HepG2 (cell line): ENCODE data around the gene SLC44A5. TPM values are rescaled to one million over a fixed set of nuclear protein-coding genes. Genes with fewer than 3 reads are reported as not detected.

ENCODE experiments used
- ATAC-seq: fragments of 200-7000 bp; cut with Tn5 transposase; 3 replicates; pipeline ENCODE4 v1.9.1; 2020; ENCODE audit warnings: mild to moderate bottlenecking, moderate library complexity
- BruUV-seq: library from RNA; stranded (reverse); fragments of 400-500 nt; replicated peaks from 2 replicates; lab custom pipeline; 2021; lab: Mats Ljungman, UMichigan
- CTCF ChIA-PET: fragments of 300-600 bp; formaldehyde crosslinking; extraction: SDS; loops from one replicate; lab custom pipeline; 2021; ENCODE audit warnings: low total read pairs, inconsistent platforms, low intra/inter-chr PET ratio; lab: Yijun Ruan, JAX
- POLR2A ChIA-PET: fragments of 350-600 bp; sonication (Branson Sonifier 250); formaldehyde crosslinking; loops from one replicate; lab custom pipeline; 2020; ENCODE audit warnings: antibody characterized with exemption, inconsistent platforms; lab: Yijun Ruan, JAX
- DNase-seq: peaks from one replicate; pipeline ENCODE4 v3.0.0-alpha.2; 2015; ENCODE audit warnings: low spot score
- FAIRE-seq: peaks from 3 replicates; lab custom pipeline; 2011; peaks lifted over from hg19 to GRCh38; lab: Jason Lieb, UNC
- H2AFZ ChIP-seq: one replicate; pipeline ENCODE4 v1.6.1; 2011; ENCODE audit warnings: low read length, inconsistent platforms
- H3K27ac ChIP-seq: fragments of 300-600 bp; 3 replicates; pipeline ENCODE4 v1.8.0; 2011; ENCODE audit warnings: mixed run types, mild to moderate bottlenecking, mixed read lengths, low read length, inconsistent platforms; ENCODE audit not compliant: insufficient read depth; ENCODE audit errors: extremely low read length
- H3K27me3 ChIP-seq, 2 experiments: fragments of 200-600 bp in 1 of 2; 2 replicates in 1 of 2; 3 replicates in 1 of 2; pipeline versions ENCODE4 v1.6.0 to v1.8.0; 2011; ENCODE audit warnings: low read length in 2 of 2, mild to moderate bottlenecking in 2 of 2, moderate library complexity in 2 of 2, inconsistent platforms in 1 of 2; ENCODE audit not compliant: insufficient read depth in 2 of 2, control insufficient read depth in 1 of 2
- H3K36me3 ChIP-seq, 2 experiments: fragments of 200-600 bp in 1 of 2; replicated peaks in 1 of 2; 2 replicates in 1 of 2; 3 replicates in 1 of 2; pipeline versions ENCODE4 v1.5.1 to v1.8.0; 2011; ENCODE audit warnings: low read length in 2 of 2, inconsistent platforms in 1 of 2; ENCODE audit not compliant: insufficient read depth in 2 of 2, control insufficient read depth in 1 of 2
- H3K4me1 ChIP-seq: 2 replicates; pipeline ENCODE4 v1.5.1; 2012; ENCODE audit warnings: low read length, inconsistent platforms; ENCODE audit not compliant: insufficient read depth
- H3K4me2 ChIP-seq: 2 replicates; pipeline ENCODE4 v1.6.0; 2011; ENCODE audit warnings: low read depth, low read length, inconsistent platforms
- H3K4me3 ChIP-seq, 3 experiments: fragments of 200-600 bp in 1 of 3; sonication (generic), shearing (Covaris generic) in 1 of 3; replicated peaks in 1 of 3; 2 replicates each; pipeline ENCODE4 v1.5.1; 2011 to 2016; ENCODE audit warnings: low read length in 3 of 3, inconsistent platforms in 2 of 3, low read depth in 2 of 3, mild to moderate bottlenecking in 2 of 3, control low read depth in 1 of 3, mixed read lengths in 1 of 3; ENCODE audit not compliant: insufficient read depth in 1 of 3
- H3K79me2 ChIP-seq: one replicate; pipeline ENCODE4 v1.6.1; 2011; ENCODE audit warnings: low read length, inconsistent platforms; ENCODE audit not compliant: insufficient read depth
- H3K9ac ChIP-seq: 2 replicates; pipeline ENCODE4 v1.6.0; 2011; ENCODE audit warnings: mild to moderate bottlenecking, low read depth, low read length, inconsistent platforms; ENCODE audit not compliant: insufficient read depth
- H3K9me3 ChIP-seq: 2 replicates; pipeline ENCODE4 v1.5.1; 2012; ENCODE audit warnings: mild to moderate bottlenecking, low read length
- H4K20me1 ChIP-seq: 2 replicates; pipeline ENCODE4 v1.6.0; 2011; ENCODE audit warnings: inconsistent platforms, mild to moderate bottlenecking, low read length, moderate library complexity; ENCODE audit not compliant: insufficient read depth
- ARNT ChIP-seq: fragments of 450-650 bp; IDR thresholded peaks from 2 replicates; pipeline ENCODE4 v1.6.1; 2017
- CEBPB ChIP-seq: IDR thresholded peaks from 2 replicates; pipeline ENCODE4 v1.6.1; 2011; ENCODE audit warnings: low read depth, low read length, improper control_type of control experiment, borderline replicate concordance
- FOSL2 ChIP-seq: sonication (generic); formaldehyde crosslinking; IDR thresholded peaks from 2 replicates; pipeline ENCODE4 v1.4.0; 2020; ENCODE audit warnings: missing genetic modification reagents
- GATAD1 ChIP-seq: IDR thresholded peaks from 2 replicates; pipeline ENCODE4 v1.6.1; 2016; ENCODE audit warnings: missing genetic modification reagents, missing compliant biosample characterization
- MLLT10 ChIP-seq: sonication (generic); formaldehyde crosslinking; IDR thresholded peaks from 2 replicates; pipeline ENCODE4 v1.4.0; 2020; ENCODE audit warnings: missing genetic modification reagents
- NPAS2 ChIP-seq: sonication (generic); formaldehyde crosslinking; IDR thresholded peaks from 2 replicates; pipeline ENCODE4 v1.8.0; 2022; ENCODE audit warnings: mild to moderate bottlenecking, missing genetic modification reagents, borderline replicate concordance
- PAWR ChIP-seq: sonication (generic); formaldehyde crosslinking; IDR thresholded peaks from 2 replicates; pipeline ENCODE4 v1.4.0; 2020; ENCODE audit warnings: missing genetic modification reagents, mild to moderate bottlenecking, borderline replicate concordance
- SETDB1 ChIP-seq: sonication (generic); formaldehyde crosslinking; IDR thresholded peaks from 2 replicates; pipeline ENCODE4 v1.5.1; 2020; ENCODE audit warnings: missing genetic modification reagents, mild to moderate bottlenecking, borderline replicate concordance
- SP1 ChIP-seq, 2 experiments: fragments of 450-650 bp in 1 of 2; sonication (generic) in 1 of 2; formaldehyde crosslinking in 1 of 2; IDR thresholded peaks; 2 replicates each; pipeline versions ENCODE4 v1.4.0 to v1.6.1; 2016 to 2020; ENCODE audit warnings: missing genetic modification reagents in 1 of 2
- ZNF432 ChIP-seq: sonication (generic); formaldehyde crosslinking; IDR thresholded peaks from 2 replicates; pipeline ENCODE4 v1.5.0; 2020; ENCODE audit warnings: missing genetic modification reagents, mild to moderate bottlenecking, borderline replicate concordance
- ZNF484 ChIP-seq: sonication (generic); formaldehyde crosslinking; IDR thresholded peaks from 2 replicates; pipeline ENCODE4 v1.5.1; 2020; ENCODE audit warnings: mild to moderate bottlenecking, low read depth, missing genetic modification reagents, borderline replicate concordance
- WGBS: methylation state at CpG from one replicate; pipeline ENCODE4 v1.1.6; 2017; ENCODE audit warnings: low lambda C conversion rate; 5-methylcytosine and 5-hydroxymethylcytosine counted together
- in situ Hi-C: cut with HindIII; loops from 2 replicates; pipeline ENCODE4 v1.10.0; 2017; ENCODE audit warnings: low pct_unique_long_range_greater_than_20kb; ENCODE audit not compliant: extremely low pct_ligation_motif_present
- intact Hi-C: fragments of 100-400 bp; cut with micrococcal nuclease; formaldehyde crosslinking; loops from one replicate; pipeline ENCODE4 v1.10.0; 2022; ENCODE audit not compliant: unreplicated experiment
- polyA plus RNA-seq, 8 experiments: library from polyadenylated mRNA; depleted of rRNA in 3 of 8; stranded (reverse) in 7 of 8; unstranded in 1 of 8; fragments of >200 nt; fragmentation: Illumina TruSeq in 4 of 8; extraction: Trizol in 4 of 8; gene quantifications; 2 replicates each; pipeline versions ENCODE4 v1.2.1 to v1.2.3, GENCODE V29; 2011 to 2016; ENCODE audit warnings: low read depth in 4 of 8, missing spikeins in 1 of 8, mixed read lengths in 1 of 8; ENCODE audit not compliant: insufficient read depth in 1 of 8
- total RNA-seq, 5 experiments: library from RNA; depleted of rRNA; stranded (reverse); fragments of >200 nt; fragmentation: Illumina TruSeq; extraction: Trizol; gene quantifications; 2 replicates each; pipeline ENCODE4 v1.2.3, GENCODE V29; 2016; ENCODE audit warnings: low read depth in 1 of 5
- TF ChIP-seq, protein P1 (sequence below): sonication (generic); formaldehyde crosslinking; IDR thresholded peaks from 2 replicates; pipeline ENCODE4 v1.4.0; 2020; ENCODE audit warnings: mild to moderate bottlenecking, missing genetic modification reagents

Gene SLC44A5
- total and polyA plus RNA-seq, 2 of the 13 experiments (the other 11 are each of a cell fraction or from before 2014, with no cell fraction given) = 8.0 to 16.0 TPM

DNA sequence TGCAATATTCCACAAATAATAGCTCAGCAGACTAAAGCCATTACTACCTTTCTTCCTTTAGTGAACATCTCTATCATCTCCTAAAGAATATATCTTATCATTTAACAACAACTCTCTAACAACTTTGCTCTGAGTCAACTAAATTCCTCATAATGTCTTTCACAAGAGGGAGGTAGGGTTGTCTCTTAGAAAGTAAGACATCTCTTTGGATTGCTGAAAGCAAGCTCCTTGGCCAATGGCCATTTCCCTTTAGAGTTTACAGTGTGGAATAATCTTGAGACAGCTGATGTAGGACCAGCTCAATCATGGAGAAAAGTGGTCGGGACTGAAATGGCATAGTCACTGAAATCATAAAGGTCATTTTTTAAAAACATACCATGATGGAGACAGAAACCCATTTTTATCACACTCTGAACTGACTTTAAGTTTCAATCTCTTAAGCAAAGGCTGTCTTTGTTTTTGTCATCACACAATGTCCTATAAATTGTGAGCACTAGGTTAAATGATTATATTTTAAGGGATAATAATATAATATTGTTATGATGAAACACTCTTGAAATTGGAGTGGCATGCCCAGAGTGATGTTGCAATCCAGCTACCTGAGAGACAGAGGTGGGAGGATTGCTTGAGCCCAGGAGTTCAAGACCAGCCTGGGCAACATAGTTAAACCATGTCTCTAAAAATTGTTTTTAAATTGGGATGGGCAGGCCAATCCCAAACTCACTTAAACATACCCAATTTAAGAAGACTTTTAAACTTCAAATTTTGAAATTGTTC, 91.1 kb downstream of the SLC44A5 start:
- 71% methylated on average over 1 of the region's 1 CpG for WGBS
- DNase-seq = no peak
- no peak overlapping the region for H3K27ac ChIP-seq
- no peaks in the 10 kb centered on the region for H3K36me3 ChIP-seq
- no peaks in the 10 kb centered on the region for H4K20me1 ChIP-seq
- H3K9ac ChIP-seq = no peak overlapping the region
- H3K4me3 ChIP-seq = no peak overlapping the region
- no peak overlapping the region for H3K4me2 ChIP-seq
- H2AFZ ChIP-seq = no peak overlapping the region
- POLR2A ChIA-PET = no interaction called here
- in situ Hi-C loops = no loop called here
- intact Hi-C loops = no loop called here
- H3K9me3 ChIP-seq = no peaks in the 10 kb centered on the region
- BruUV-seq = no TSS peak
- no peaks in the 10 kb centered on the region for H3K79me2 ChIP-seq
- CTCF ChIA-PET = no interaction called here
- FAIRE-seq = no peak
- H3K27me3 ChIP-seq = no peaks in the 10 kb centered on the region
- TF ChIP-seq MLLT10 = no peak
- no peak for TF ChIP-seq PAWR (CRISPR knock-in tag)
- no peak for TF ChIP-seq NPAS2 (CRISPR knock-in tag)
- peak; percentile 36 for TF ChIP-seq CEBPB
- TF ChIP-seq ZNF484 (CRISPR knock-in tag) = no peak
- TF ChIP-seq, all 625 proteins: peak for 1
- peaks cover 11% of the 10 kb centered on the region for H3K4me1 ChIP-seq
- no peak for ATAC-seq

DNA sequence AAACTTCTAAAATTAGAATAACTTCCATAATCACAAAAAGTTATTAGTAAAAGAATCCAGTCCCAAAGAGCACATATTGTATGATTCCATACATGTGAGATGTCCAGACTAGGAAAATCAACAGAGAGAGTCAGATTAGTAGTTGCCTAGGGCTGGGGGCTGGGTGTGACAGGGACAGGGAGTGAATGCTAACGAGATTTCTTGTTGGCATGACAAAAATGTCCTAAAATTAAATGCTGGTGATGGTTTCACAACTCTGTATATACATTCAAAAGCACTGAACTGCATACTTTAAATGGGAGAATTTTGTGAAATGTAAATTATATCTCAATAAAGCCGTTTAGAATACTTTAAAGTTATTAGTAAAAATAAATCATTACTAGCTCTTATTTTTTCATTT, 92.2 kb downstream of the SLC44A5 start:
- no TSS peak for BruUV-seq
- ATAC-seq = no peak
- Histone ChIP-seq H4K20me1 (no peaks in the 10 kb centered on the region), H3K27me3 (no peaks in the 10 kb centered on the region), H3K27ac (no peak overlapping the region), H3K79me2 (no peaks in the 10 kb centered on the region), H3K9ac (no peak overlapping the region), H3K4me3 (no peak overlapping the region), H3K4me2 (no peak overlapping the region), H2AFZ (no peak overlapping the region), H3K9me3 (no peaks in the 10 kb centered on the region), H3K36me3 (no peaks in the 10 kb centered on the region), H3K4me1 (peaks cover 11% of the 10 kb centered on the region)
- ChIA-PET CTCF (no interaction called here), POLR2A (no interaction called here)
- intact Hi-C loops = no loop called here
- in situ Hi-C loops = no loop called here
- no peak for FAIRE-seq
- no peak for DNase-seq
- 52% methylated on average over 2 of the region's 2 CpGs for WGBS
- TF ChIP-seq, protein P1, sequence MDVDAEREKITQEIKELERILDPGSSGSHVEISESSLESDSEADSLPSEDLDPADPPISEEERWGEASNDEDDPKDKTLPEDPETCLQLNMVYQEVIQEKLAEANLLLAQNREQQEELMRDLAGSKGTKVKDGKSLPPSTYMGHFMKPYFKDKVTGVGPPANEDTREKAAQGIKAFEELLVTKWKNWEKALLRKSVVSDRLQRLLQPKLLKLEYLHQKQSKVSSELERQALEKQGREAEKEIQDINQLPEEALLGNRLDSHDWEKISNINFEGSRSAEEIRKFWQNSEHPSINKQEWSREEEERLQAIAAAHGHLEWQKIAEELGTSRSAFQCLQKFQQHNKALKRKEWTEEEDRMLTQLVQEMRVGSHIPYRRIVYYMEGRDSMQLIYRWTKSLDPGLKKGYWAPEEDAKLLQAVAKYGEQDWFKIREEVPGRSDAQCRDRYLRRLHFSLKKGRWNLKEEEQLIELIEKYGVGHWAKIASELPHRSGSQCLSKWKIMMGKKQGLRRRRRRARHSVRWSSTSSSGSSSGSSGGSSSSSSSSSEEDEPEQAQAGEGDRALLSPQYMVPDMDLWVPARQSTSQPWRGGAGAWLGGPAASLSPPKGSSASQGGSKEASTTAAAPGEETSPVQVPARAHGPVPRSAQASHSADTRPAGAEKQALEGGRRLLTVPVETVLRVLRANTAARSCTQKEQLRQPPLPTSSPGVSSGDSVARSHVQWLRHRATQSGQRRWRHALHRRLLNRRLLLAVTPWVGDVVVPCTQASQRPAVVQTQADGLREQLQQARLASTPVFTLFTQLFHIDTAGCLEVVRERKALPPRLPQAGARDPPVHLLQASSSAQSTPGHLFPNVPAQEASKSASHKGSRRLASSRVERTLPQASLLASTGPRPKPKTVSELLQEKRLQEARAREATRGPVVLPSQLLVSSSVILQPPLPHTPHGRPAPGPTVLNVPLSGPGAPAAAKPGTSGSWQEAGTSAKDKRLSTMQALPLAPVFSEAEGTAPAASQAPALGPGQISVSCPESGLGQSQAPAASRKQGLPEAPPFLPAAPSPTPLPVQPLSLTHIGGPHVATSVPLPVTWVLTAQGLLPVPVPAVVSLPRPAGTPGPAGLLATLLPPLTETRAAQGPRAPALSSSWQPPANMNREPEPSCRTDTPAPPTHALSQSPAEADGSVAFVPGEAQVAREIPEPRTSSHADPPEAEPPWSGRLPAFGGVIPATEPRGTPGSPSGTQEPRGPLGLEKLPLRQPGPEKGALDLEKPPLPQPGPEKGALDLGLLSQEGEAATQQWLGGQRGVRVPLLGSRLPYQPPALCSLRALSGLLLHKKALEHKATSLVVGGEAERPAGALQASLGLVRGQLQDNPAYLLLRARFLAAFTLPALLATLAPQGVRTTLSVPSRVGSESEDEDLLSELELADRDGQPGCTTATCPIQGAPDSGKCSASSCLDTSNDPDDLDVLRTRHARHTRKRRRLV = no peak
- TF ChIP-seq GATAD1 (CRISPR knock-in tag) = no peak
- TF ChIP-seq FOSL2 (CRISPR knock-in tag) = no peak
- no peak for TF ChIP-seq ARNT
- TF ChIP-seq ZNF432 (CRISPR knock-in tag) = no peak
- TF ChIP-seq SETDB1 (CRISPR knock-in tag) = no peak
- no peak for TF ChIP-seq SP1 (IDR thresholded peaks at IDR 0.05)
- no peak for TF ChIP-seq SP1 (CRISPR knock-in tag; IDR thresholded peaks at IDR 0.05)
